Neural crest cell (in vitro differentiated cells): Measurements from ENCODE around the gene EIF4G3. TPM values are rescaled to one million over a fixed set of nuclear protein-coding genes. Genes with fewer than 3 reads are reported as not detected.

Source experiments
- DNase-seq: peaks from one replicate; pipeline ENCODE4 v3.0.0; 2021; ENCODE audit warnings: low read depth, mixed read lengths, low spot score
- H3K27ac Mint-ChIP-seq: one replicate; pipeline ENCODE4 v1.8.0; 2021; ENCODE audit warnings: mild to moderate bottlenecking, mixed read lengths; ENCODE audit not compliant: unreplicated experiment
- H3K27me3 Mint-ChIP-seq: 2 replicates; pipeline ENCODE4 v1.8.0; 2021; ENCODE audit warnings: low read depth, mild to moderate bottlenecking, mixed read lengths
- H3K36me3 Mint-ChIP-seq: 2 replicates; pipeline ENCODE4 v1.8.0; 2021; ENCODE audit warnings: low read depth, mild to moderate bottlenecking, mixed read lengths
- H3K4me1 Mint-ChIP-seq: 2 replicates; pipeline ENCODE4 v1.8.0; 2021; ENCODE audit warnings: mixed read lengths
- H3K4me3 Mint-ChIP-seq: one replicate; pipeline ENCODE4 v1.8.0; 2021; ENCODE audit warnings: mild to moderate bottlenecking, mixed read lengths
- H3K9me3 Mint-ChIP-seq: 2 replicates; pipeline ENCODE4 v1.8.0; 2021; ENCODE audit warnings: mixed read lengths
- total RNA-seq: library from RNA; stranded (reverse); gene quantifications from 2 replicates; pipeline ENCODE4 v1.2.1, GENCODE V29; 2021
- TF ChIP-seq, protein P1 (sequence below): fragments of 200-600 bp; sonication (generic); conservative IDR thresholded peaks from 2 replicates; pipeline ENCODE4 v1.5.0; 2021; ENCODE audit warnings: antibody characterized with exemption, mild to moderate bottlenecking

EIF4G3 gene
- total RNA-seq, 1 donor from 2014 or later, result 97.5 TPM

DNA sequence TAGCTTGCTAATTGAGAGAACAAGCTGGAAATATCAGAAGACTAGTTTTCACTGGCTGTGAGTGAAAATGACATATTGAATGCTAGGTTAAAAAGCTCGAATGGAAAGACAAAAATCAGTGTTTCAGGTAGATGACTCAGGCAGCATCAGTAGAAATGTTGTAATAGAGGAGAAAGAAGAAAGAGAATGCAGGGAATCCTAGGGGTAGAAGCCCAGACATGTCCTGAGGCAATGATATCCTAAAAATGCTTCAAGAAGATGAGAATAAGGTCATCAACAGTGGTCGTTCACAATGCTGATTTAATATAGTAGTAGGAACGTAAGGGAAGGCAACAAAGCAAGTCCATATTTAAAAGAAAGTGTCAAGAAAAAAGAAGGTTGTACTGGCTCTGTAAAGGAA is 292.9 kb downstream of the EIF4G3 start:
- no peaks in the 10 kb centered on the region for H3K9me3 Mint-ChIP-seq
- peak overlapping the region; percentile 46 for H3K27ac Mint-ChIP-seq
- no peak for DNase-seq
- TF ChIP-seq, protein P1, sequence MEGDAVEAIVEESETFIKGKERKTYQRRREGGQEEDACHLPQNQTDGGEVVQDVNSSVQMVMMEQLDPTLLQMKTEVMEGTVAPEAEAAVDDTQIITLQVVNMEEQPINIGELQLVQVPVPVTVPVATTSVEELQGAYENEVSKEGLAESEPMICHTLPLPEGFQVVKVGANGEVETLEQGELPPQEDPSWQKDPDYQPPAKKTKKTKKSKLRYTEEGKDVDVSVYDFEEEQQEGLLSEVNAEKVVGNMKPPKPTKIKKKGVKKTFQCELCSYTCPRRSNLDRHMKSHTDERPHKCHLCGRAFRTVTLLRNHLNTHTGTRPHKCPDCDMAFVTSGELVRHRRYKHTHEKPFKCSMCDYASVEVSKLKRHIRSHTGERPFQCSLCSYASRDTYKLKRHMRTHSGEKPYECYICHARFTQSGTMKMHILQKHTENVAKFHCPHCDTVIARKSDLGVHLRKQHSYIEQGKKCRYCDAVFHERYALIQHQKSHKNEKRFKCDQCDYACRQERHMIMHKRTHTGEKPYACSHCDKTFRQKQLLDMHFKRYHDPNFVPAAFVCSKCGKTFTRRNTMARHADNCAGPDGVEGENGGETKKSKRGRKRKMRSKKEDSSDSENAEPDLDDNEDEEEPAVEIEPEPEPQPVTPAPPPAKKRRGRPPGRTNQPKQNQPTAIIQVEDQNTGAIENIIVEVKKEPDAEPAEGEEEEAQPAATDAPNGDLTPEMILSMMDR, result no peak
- H3K4me3 Mint-ChIP-seq, result no peak overlapping the region
- peaks cover 13% of the 10 kb centered on the region for H3K36me3 Mint-ChIP-seq
- H3K4me1 Mint-ChIP-seq, result no peaks in the 10 kb centered on the region
- no peaks in the 10 kb centered on the region for H3K27me3 Mint-ChIP-seq

DNA sequence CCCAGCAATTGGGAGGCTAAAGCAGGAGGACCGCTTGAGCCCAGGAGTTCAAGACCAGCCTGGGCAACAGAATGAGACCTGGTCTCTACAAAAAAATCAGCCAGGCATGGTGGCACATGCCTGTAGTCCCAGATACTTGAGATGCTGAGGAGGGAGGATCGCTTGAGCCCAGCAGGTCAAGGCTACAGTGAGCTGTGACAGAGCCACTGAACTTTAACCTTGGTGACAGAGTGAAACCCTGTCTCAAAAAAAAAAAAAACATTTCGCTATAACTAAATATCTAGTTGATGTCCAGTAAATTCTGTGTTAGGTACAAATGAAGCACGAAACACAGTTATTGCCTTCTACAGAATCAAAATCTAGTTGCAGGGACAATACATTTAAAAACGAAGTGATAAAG is 293.9 kb downstream of the EIF4G3 start:
- TF ChIP-seq, protein P1, result no peak
- no peaks in the 10 kb centered on the region for H3K9me3 Mint-ChIP-seq
- H3K36me3 Mint-ChIP-seq, result peaks cover 13% of the 10 kb centered on the region
- H3K27ac Mint-ChIP-seq, result no peak overlapping the region
- DNase-seq, result no peak
- H3K4me1 Mint-ChIP-seq, result no peaks in the 10 kb centered on the region
- H3K4me3 Mint-ChIP-seq, result no peak overlapping the region
- no peaks in the 10 kb centered on the region for H3K27me3 Mint-ChIP-seq

DNA sequence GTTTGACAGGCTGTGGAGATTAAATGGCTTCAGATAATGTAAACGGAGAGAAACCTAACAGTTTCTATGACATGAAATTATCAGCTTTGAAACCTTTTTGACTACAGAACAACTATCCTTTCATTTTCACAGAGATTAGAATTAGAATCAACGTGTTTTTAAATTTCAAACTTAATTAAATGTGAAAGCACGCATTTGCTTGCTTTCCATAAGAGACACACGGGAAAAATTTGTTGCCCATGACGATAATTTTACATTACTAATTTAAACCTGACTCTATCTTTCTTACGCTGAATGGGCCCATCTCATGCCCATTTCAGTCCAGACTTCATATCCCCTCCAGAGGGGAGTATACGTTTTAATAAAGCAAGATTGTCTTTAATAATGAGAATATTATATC is 297.9 kb downstream of the EIF4G3 start:
- Mint-ChIP-seq H3K9me3 (peaks cover 3% of the 10 kb centered on the region), H3K27ac (no peak overlapping the region), H3K4me3 (no peak overlapping the region), H3K27me3 (no peaks in the 10 kb centered on the region), H3K4me1 (no peaks in the 10 kb centered on the region), H3K36me3 (peaks cover 25% of the 10 kb centered on the region)
- DNase-seq, result no peak
- TF ChIP-seq, protein P1, result no peak

DNA sequence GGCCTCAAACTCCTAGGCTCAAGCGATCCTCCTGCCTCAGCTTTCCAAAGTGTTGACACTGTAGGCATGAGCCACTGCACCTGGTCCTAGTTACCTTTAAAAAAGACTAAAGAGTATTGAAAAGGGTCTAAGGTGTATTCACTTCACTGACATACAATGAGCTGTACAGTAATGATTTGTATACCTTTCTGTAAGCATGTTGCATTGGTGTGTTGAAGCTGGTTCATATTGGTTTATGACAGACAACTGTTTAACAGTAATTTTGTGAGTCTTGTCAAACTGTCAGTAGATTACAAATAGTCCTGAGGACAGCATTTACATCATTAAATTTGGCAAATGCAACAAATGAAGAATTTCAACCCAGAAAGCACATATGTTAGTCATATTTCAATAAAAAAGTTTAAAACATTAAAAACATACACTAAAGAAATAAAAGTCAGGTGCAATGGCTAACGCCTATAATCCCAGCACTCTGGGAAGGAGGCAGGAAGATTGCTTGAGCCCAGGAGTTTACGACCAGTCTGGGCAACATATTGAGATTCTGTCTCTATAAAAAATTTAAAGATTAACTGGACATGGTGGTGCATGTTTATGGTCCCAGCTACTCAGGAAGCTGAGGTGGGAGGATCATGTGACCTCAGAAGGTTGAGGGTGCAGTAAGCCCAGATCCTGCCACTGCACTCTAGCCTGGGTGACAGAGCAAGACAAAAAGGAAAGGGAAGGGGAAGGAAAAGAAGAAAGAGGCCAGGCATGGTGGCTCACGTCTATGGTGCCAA is 301.3 kb downstream of the EIF4G3 start:
- TF ChIP-seq, protein P1, result no peak
- H3K4me3 Mint-ChIP-seq, result no peak overlapping the region
- DNase-seq, result no peak
- H3K27ac Mint-ChIP-seq, result no peak overlapping the region
- H3K27me3 Mint-ChIP-seq, result no peaks in the 10 kb centered on the region
- H3K9me3 Mint-ChIP-seq, result peaks cover 3% of the 10 kb centered on the region
- no peaks in the 10 kb centered on the region for H3K4me1 Mint-ChIP-seq
- H3K36me3 Mint-ChIP-seq, result peaks cover 20% of the 10 kb centered on the region

DNA sequence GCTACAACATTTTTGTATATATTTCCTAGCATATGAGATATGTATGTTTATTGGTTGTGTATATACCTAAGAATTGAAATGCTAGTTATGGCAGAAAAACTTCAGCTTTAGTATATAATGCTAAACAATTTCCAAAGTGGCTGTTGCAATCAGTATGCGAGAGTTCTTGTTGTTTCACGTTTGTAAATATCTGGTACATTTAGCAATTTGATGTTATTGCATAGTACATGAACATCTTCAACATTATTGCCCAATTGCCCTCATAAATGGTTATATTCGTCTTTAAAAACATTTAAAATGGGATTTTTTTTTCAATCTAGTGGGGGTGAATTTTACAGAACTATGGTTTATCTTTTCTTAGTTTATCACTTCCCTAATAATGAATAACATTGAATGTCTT is 303.4 kb downstream of the EIF4G3 start:
- DNase-seq, result no peak
- TF ChIP-seq, protein P1, result no peak
- peaks cover 17% of the 10 kb centered on the region for H3K36me3 Mint-ChIP-seq
- peaks cover 3% of the 10 kb centered on the region for H3K9me3 Mint-ChIP-seq
- no peak overlapping the region for H3K4me3 Mint-ChIP-seq
- no peaks in the 10 kb centered on the region for H3K4me1 Mint-ChIP-seq
- no peaks in the 10 kb centered on the region for H3K27me3 Mint-ChIP-seq
- H3K27ac Mint-ChIP-seq, result no peak overlapping the region
